HG03139 (cell line): ENCODE results near the gene CXCL11.
"Not testable (repeated sequence)": the region's sequence is repeated elsewhere in the genome, so short reads cannot be mapped to it uniquely, and the experiment has no call there.

Experiments used
- ATAC-seq: cut with Tn5 transposase; IDR thresholded peaks from one replicate; pipeline ENCODE4 v1.9.1; 2021; ENCODE audit not compliant: unreplicated experiment

Gene CXCL11

DNA sequence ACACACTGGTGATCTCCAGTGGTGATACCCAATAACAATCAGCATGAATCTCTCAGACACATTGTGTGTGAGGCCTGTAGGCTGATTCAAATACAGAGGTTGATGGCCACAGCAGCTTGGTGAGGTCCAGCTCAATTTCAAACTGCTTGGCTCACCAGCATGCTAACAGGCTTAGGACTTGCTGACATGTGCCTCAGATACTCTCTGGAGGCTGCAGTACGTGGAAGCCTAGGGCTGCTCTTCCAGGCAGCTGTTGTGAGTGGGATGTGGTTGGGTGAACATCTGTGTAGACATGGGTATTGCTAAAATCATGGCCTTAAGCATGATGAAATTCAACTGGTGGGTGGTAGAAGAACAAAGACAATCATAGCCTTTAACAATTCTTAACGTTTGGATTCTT lies 32.8 kb downstream of the CXCL11 start:
- ATAC-seq, result no peak

DNA sequence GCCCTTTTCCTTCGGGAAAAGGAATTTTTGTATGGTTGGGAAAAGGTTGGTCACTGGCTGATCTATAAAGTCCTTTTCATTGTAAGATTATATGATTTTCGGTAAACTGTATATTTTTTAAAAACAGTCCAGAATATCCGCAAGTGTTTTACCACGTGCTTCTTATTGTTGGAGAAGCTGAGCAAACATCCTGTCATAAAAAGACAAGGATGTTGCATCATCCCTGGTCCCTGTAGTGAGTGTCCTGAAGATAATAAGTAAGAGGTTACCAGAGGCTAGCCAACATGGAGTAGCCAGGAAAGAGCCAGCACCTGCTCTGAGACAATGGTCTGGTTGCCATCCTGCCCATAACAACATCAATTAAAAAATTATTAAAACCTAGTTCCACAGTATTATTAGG lies 33.7 kb downstream of the CXCL11 start:
- no peak for ATAC-seq

DNA sequence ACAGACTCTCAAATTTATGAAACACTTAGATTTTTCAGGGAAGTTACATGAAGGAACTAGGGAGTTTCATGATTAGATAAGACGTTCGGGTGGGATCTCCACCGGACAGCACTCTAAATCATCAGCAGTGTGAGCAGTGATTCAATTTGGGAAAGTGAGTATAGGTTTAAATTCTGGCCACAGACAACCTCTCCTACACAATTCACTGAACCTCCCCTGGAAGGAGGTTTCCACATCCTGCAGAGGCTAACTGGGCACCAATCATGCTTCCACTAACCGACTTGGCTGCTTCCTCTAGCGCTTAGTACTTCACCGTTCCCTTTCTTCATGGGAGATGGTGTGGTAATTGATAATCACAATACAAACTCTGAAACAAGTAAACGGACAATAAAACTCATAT lies 34.2 kb downstream of the CXCL11 start:
- no peak for ATAC-seq

DNA sequence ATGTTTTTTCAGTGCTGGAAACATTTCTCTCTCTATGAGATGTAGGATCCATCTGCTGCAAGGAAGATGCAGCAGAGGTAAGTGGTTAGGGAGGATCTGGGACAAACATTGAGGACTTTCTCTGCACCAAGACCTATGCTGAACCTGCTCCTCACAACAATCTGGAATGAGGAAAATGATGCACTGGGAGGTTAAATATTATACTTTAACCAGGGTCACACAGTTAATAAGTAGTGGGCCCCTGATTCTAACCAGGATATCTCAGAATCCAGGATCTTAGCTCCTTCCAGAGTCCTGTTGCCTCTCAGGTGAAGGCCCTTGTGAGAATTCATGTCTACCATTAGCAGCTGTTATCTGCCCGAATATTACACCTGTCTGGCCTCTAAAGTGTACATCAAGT lies 35.6 kb downstream of the CXCL11 start:
- ATAC-seq, result no peak

DNA sequence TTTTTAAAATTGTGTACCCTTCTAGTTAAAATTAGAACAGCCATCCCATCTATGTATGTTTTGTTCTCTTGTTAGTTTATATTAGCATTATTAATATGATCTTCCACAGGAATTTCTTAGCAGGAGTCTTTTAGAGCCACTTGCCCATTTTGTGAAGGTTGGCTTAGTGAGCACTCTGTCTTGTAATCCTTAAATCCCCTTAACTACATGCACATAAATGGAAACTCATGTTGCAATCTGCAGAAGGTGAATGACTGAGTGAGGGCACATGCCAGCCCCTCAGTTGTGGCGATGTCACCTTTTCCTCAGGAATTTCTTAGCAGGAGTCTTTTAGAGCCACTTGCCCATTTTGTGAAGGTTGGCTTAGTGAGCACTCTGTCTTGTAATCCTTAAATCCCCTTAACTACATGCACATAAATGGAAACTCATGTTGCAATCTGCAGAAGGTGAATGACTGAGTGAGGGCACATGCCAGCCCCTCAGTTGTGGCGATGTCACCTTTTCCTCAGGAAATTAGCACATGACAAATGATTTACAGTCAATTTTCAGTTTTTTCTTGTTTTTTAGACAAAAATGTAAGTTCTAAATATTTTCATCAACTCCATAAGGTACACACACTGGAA lies 37.2 kb downstream of the CXCL11 start:
- ATAC-seq, result not testable (repeated sequence)

DNA sequence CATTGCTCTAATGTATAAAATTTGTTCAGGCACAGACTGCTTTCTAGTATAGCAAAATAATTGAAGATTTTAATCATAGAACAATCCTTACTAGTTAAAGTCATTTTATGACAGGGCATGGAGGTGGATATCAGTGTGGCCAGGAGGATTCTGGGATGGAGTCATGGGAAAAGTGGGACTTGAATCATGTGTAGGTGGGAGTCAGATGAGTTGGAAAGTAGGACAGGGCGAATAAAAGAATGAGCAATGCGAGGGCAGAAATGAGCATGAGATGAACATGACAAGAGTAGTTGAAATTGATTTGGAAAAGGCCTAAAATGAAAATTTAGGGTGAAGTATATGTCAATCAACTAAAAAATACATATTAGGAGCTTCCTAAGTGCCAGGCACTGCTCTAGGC lies 37.9 kb downstream of the CXCL11 start:
- no peak for ATAC-seq

DNA sequence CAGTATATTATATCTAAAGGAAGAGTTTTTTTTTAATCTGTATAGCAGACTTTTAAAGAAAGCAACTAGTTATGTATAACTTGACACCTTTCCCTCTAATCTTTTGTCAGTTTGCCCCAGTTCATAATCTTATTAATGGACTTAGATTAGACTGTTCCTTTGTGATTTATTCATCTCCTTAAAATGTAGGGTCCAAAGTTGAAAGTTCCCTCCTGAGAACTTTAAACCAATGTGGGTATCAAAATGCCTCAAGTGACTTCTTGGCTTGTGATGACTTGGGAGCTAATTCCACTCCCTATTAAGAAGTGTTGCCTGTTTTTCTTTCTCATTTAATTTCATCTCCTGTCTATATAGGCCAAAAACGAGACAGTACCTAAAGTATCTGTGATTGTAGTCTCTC lies 38.8 kb downstream of the CXCL11 start:
- ATAC-seq, result no peak

DNA sequence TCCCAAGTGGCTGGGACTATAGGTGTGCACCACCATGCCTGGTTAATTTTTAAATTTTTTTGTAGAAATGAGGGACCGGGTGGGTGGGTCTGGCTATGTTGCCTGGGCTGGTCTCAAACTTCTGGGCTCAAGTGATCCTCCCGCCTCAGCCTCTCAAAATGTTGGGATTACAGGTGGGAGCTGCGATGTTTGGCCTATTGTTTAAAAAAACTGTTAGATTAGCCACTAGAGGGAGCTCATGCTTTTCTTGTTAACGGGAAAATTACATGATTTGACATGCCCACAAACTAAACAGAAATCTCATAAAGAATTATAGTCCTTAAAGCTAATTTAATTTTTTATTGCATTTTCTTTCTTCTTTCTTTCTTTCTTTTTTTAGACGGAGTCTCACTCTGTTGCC lies 40.1 kb downstream of the CXCL11 start:
- ATAC-seq, result no peak

DNA sequence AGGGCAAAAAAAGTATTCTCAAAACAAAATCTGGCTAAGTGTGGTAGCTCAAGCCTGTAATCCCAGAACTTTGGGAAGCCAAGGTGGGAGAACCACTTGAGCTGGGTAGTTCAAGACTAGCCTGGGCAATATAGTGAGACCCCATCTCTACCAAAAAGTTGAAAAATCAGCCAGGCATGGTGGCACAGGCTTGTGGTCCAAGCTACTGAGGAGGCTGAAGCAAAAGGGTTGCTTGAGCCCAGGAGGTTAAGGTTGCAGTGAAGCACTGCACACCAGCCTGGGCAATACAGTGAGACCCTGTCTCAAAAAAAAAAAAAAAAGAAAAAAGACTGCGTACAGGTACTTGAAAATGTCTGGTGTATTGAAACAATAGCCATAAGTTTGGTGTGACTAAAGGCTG lies 43.4 kb downstream of the CXCL11 start:
- ATAC-seq, result no peak

DNA sequence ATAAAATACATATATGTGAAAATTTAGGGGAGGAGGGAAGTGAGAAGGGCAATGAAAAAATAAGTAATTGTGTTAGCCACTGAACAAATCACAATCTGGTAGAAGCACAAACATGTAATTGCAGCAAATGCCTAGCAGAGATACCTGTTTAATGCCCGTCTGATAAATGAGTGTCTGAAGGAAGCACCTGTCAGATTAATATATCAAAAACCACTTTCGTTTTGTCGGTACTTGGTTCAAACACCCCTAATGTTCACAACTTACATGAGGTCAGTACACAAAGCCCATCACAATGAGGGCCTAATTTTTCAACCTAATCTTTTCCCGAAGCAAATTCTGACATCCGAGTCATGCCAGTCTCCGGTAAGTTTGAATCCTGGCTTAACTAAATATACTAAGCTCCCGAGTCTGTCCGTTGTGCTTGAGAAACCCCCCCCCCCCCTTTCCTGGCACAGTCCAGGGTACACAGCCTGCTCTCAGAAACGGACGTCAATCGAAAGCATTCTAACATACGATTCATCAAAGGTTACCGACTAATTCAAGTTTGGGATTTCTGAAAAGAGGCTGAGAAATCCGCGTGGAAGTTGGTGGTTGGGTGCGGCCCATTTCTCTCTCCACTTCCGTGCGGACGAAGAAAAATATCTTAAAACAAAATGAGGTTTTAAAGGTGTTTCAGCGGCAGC lies 45.9 kb downstream of the CXCL11 start:
- ATAC-seq, result no peak

DNA sequence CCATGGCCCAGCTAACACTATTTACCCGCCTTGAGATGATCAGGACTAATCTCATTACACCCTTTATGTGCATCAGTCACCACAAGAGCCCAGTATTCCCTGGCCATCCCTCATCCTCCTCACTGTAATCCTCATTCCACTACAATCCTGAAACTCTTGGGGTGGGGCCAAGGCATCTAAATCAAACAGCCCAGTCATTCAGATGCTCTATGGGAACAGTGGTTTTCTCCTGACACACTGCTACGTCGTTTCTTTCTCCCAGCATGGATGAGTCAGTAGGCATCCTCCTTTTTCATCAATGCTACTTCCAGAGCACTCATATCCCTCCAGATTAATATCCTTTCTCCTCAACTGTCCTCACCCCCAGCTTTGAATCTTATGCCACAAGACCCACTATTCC lies 50.8 kb downstream of the CXCL11 start:
- ATAC-seq, result no peak
